Naive B cell (primary cell): Measurements from ENCODE around the gene SLC7A9. TPM values are rescaled to one million over a fixed set of nuclear protein-coding genes. Genes with fewer than 3 reads are reported as not detected.

ENCODE experiments used
- ATAC-seq, 2 donors: fragments of 150-1000 bp; cut with Tn5 transposase; 2 replicates each; pipeline ENCODE4 v1.10.0; 2021; ENCODE audit warnings: low read depth in 2 of 2, mild to moderate bottlenecking in 2 of 2, moderate library complexity in 2 of 2
- DNase-seq: peaks from one replicate; pipeline ENCODE4 v3.0.0; 2022
- H3K27ac Mint-ChIP-seq, 6 donors: one replicate each; pipeline ENCODE4 v1.8.0; 2020 to 2022; ENCODE audit warnings: mild to moderate bottlenecking in 6 of 6, mixed read lengths in 6 of 6, moderate library complexity in 5 of 6, inconsistent platforms in 2 of 6
- H3K27me3 Mint-ChIP-seq, 3 donors: one replicate each; pipeline ENCODE4 v1.8.0; 2021 to 2022; ENCODE audit warnings: mixed read lengths in 3 of 3, mild to moderate bottlenecking in 1 of 3
- H3K36me3 Mint-ChIP-seq, 2 donors: one replicate each; pipeline ENCODE4 v1.8.0; 2020 to 2022; ENCODE audit warnings: mixed read lengths in 2 of 2, inconsistent platforms in 1 of 2, mild to moderate bottlenecking in 1 of 2
- H3K4me1 Mint-ChIP-seq, 3 donors: one replicate each; pipeline ENCODE4 v1.8.0; 2020 to 2022; ENCODE audit warnings: mixed read lengths in 3 of 3, inconsistent platforms in 1 of 3, mild to moderate bottlenecking in 1 of 3, moderate library complexity in 1 of 3
- H3K4me3 Mint-ChIP-seq, 8 donors: one replicate each; pipeline ENCODE4 v1.8.0; 2020 to 2022; ENCODE audit warnings: mild to moderate bottlenecking in 8 of 8, mixed read lengths in 8 of 8, moderate library complexity in 8 of 8, inconsistent platforms in 2 of 8
- H3K9me3 Mint-ChIP-seq, 7 donors: one replicate each; pipeline ENCODE4 v1.8.0; 2020 to 2022; ENCODE audit warnings: mixed read lengths in 7 of 7, mild to moderate bottlenecking in 5 of 7, inconsistent platforms in 2 of 7, moderate library complexity in 1 of 7
- polyA plus RNA-seq, 6 donors: library from polyadenylated mRNA; unstranded; fragments of 300-500 nt; fragmentation: Illumina TruSeq; gene quantifications; one replicate each; pipeline ENCODE4 v1.2.3, GENCODE V29; 2021; ENCODE audit warnings: low read depth in 6 of 6

The SLC7A9 gene
- polyA plus RNA-seq, 6 donors from 2014 or later = not detected

DNA sequence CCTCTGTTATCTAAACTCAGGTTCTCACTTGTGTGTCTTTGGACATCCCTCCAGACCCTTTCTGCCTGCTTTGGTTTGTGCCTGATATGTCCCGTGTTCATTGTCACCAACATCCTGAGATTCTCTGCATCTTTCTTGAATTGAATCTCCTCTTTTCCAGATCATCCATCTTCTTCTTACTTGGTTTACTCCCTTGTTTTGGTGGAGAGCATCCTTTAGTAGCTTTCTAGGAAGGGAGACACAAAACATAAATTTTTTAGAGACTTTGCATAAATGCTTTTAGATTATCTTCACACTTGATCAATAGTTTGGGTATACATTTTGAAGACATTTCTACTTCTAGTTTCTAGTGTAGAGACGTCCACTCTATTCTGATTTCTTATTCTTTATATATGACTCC, 88.3 kb downstream of the SLC7A9 start:
- Mint-ChIP-seq H3K4me1 (no peaks in the 10 kb centered on the region), H3K9me3 (peaks cover 8 to 28% (median 15%) of the 10 kb centered on the region in 7 donors), H3K4me3 (no peak overlapping the region), H3K36me3 (peaks cover 4 to 11% of the 10 kb centered on the region in 2 donors), H3K27me3 (peaks cover 0 to 18% (median 12%) of the 10 kb centered on the region in 3 donors), H3K27ac (no peak overlapping the region)
- DNase-seq (no peak), ATAC-seq (no peak)

Other genes starting within 250 kb of the SLC7A9 start
- 10 to 100 TPM in 4 of 6 donors, 1 to 10 TPM in 2; 7.1 to 16.3 (median 11.5) TPM for gene ANKRD27, start 194.6 kb downstream of the SLC7A9 start, polyA plus RNA-seq
- gene RGS9BP, start 193.9 kb downstream of the SLC7A9 start, polyA plus RNA-seq = not detected
- gene NUDT19, start 177.9 kb downstream of the SLC7A9 start, polyA plus RNA-seq = 1 to 10 TPM; 1.4 to 3.1 (median 2.3) TPM
- not detected for gene TDRD12, start 150.0 kb downstream of the SLC7A9 start, polyA plus RNA-seq
- gene CEP89, start 102.2 kb upstream of the SLC7A9 start, polyA plus RNA-seq = 10 to 100 TPM; 12.1 to 18.3 (median 14.0) TPM
- gene FAAP24, start 102.5 kb upstream of the SLC7A9 start, polyA plus RNA-seq = 1 to 10 TPM; 1.7 to 8.5 (median 3.3) TPM
- 1 to 10 TPM; 2.0 to 6.9 (median 5.1) TPM for gene RHPN2, start 195.1 kb upstream of the SLC7A9 start, polyA plus RNA-seq
- gene GPATCH1, start 211.4 kb upstream of the SLC7A9 start, polyA plus RNA-seq = 1 to 10 TPM; 1.5 to 8.1 (median 5.1) TPM